Activated CD4-positive, alpha-beta T cell treated with anti-CD3 and anti-CD28 coated beads, Interleukin-2, amount 50 U/mL, for 16 hours (primary cell): ENCODE results near the gene GPR148.

ENCODE experiments used
- DNase-seq: peaks from one replicate; pipeline ENCODE4 v3.0.0-alpha.2; 2020

The GPR148 gene

DNA sequence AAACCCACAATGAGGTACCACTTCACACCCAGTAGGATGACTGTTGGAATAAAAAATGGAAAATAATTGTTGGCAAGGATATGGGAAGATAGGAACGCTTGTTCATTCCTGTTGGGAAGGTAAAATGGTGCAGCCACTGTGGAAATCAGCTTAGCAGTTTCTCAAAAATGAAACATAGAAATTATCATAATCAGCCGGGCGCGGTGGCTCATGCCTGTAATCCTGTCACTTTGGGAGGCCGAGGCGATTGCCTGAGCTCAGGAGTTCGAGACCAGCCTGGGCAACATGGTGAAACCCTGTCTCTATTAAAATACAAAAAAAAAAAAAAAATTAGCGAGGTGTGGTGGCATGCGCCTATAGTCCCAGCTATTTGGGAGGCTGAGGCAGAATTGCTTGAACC is 49.9 kb downstream of the GPR148 start:
- DNase-seq = no peak
